ENCODE measurements around the gene SEPTIN3. TPM values are rescaled to one million over a fixed set of nuclear protein-coding genes. Genes with fewer than 3 reads are reported as not detected.
A peak's percentile ranks its signal among the peaks of the same experiment; 100 is the strongest.

Gene SEPTIN3
- total and polyA plus RNA-seq, 10 of the 15 experiments (the other 5 are each of a cell fraction or from before 2014, with no cell fraction given) = 0.05 to 3.1 (median 0.87) TPM

DNA sequence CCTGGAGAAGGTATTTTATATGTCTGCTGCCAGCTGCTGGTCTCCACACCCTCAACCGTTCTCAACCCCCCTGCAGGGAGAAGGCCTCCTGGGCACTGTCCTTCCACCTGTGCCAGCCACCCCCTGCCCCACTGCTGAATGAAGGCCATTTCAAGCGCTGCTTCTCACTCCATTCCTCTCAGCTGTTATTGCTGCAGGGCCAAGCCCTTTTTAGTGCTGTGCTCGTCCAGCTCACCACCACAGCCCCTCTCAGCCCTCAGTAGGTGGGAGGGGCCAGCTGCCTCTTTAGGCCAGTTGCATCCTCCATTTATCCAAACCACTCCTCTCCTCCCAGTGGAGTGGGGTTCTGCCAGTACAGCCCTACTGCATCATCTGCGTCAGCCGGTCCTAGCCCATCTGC, 27.6 kb downstream of the SEPTIN3 start:
- POLR2A ChIA-PET = no interaction called here
- Histone ChIP-seq H3K27me3 (replicated peaks in 1 of 2; ENCODE audit: control insufficient read depth in 2 of 2, insufficient read depth in 2 of 2, low read length in 1 of 2) (no peaks in the 10 kb centered on the region), H3K9ac (ENCODE audit: control insufficient read depth, insufficient read depth, low read length) (no peak overlapping the region), H3K27ac (ENCODE audit: control insufficient read depth, insufficient read depth) (no peak overlapping the region), H3K4me3 (no peak overlapping the region), H2AFZ (ENCODE audit: control insufficient read depth, low read depth, low read length) (no peak overlapping the region), H3K4me1 (ENCODE audit: control insufficient read depth, insufficient read depth, low read length) (peaks cover 32% of the 10 kb centered on the region), H3K4me2 (ENCODE audit: control insufficient read depth, insufficient read depth) (no peak overlapping the region), H3K9me3 (replicated peaks; ENCODE audit: control insufficient read depth, insufficient read depth, low read length) (no peaks in the 10 kb centered on the region; the same call in 1 of the 3 replicates), H3K36me3 (ENCODE audit: control insufficient read depth in 2 of 2, insufficient read depth in 2 of 2, low read length in 1 of 2) (no peaks in the 10 kb centered on the region), H4K20me1 (ENCODE audit: control insufficient read depth, insufficient read depth) (no peaks in the 10 kb centered on the region), H3K79me2 (ENCODE audit: control insufficient read depth, insufficient read depth, low read length) (peaks cover 5% of the 10 kb centered on the region)
- CTCF ChIA-PET = no interaction called here
- WGBS (ENCODE audit: insufficient coverage, insufficient replicate concordance, low lambda C conversion rate, missing lambda C conversion rate) = 95% methylated on average over 5 of the region's 5 CpGs
- no TSS peak for BruUV-seq (replicated peaks)
- SMC1A ChIA-PET (ENCODE audit: uncharacterized antibody, unreplicated experiment) = no interaction called here
- RAD21 ChIA-PET (ENCODE audit: unreplicated experiment) = no interaction called here
- no peak for DNase-seq (ENCODE audit: low read depth, low spot score)
- intact Hi-C loops (cut with micrococcal nuclease; ENCODE audit: unreplicated experiment) (no loop called here), in situ Hi-C loops (cut with MboI) (no loop called here)
- TF ChIP-seq TAF1 (IDR thresholded peaks at IDR 0.05; ENCODE audit: borderline replicate concordance, low read depth, low read length) (no peak), ZNF622 (IDR thresholded peaks at IDR 0.05) (no peak)
- ATAC-seq = no peak
- no peak for FAIRE-seq

DNA sequence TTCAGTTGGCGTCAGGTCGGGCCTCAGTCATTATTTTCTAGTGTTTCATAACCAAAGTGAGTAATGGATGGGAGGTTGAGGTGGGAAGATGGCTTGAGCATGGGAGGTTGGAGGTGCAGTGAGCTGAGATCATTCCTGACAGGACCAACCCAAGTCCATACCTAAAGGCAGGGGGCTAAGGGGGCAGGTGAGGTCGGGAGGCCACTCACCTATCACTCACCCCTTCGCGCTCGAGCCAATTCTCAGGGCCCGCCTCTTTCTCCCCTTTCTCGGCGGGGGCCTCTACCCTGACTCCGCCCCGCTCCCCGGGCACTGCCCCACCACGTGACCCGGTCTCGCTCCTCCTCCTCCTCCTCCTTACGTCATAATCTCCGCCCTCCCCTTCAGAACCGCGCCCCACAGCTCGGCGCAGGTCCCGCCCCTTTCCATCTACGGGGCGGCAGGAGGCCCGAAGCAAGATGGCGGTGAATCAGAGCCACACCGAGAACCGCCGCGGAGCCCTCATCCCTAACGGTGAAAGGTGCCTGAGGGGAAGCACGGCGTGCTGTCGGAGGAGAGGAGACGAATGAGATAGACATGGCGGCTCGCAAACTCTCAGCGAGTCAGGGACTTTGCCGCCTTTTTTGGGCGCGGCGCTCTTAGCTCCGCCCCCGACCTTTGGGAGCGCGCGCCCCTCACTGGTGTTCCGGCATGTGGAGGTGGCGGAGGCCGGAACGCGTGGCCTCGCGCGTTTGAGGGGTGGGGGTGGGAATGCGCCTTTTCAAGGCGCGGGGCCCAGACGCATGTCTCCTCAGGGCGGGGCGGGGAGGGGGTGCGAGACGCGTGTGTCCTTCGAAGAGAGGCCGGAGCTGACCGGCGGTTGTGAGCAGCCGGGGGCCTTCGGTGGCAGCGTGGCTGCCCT, 29.4 kb downstream of the SEPTIN3 start, which contains the start of gene WBP2NL:
Gene WBP2NL, plus strand, starts transcription at position 428 of the 901 bp plus-strand sequence. Its CDS starts 31 bp downstream, at position 459.
- peak within 1 kb of the TSS; percentile 88 for H3K4me2 ChIP-seq (ENCODE audit: control insufficient read depth, insufficient read depth)
- SMC1A ChIA-PET (ENCODE audit: uncharacterized antibody, unreplicated experiment) = no interaction called here
- H4K20me1 ChIP-seq (ENCODE audit: control insufficient read depth, insufficient read depth) = no peaks in the 10 kb centered on the region
- H3K27me3 ChIP-seq (replicated peaks in 1 of 2; ENCODE audit: control insufficient read depth in 2 of 2, insufficient read depth in 2 of 2, low read length in 1 of 2) = no peaks in the 10 kb centered on the region
- H3K4me1 ChIP-seq (ENCODE audit: control insufficient read depth, insufficient read depth, low read length) = peaks cover 32% of the 10 kb centered on the region
- DNase-seq (ENCODE audit: low read depth, low spot score) (peak; percentile 58), FAIRE-seq (peak; percentile 91), ATAC-seq (peak; percentile 92)
- RAD21 ChIA-PET (ENCODE audit: unreplicated experiment) = no interaction called here
- peak within 1 kb of the TSS; percentile 73 for H3K4me3 ChIP-seq
- no peaks in the 10 kb centered on the region for H3K36me3 ChIP-seq (ENCODE audit: control insufficient read depth in 2 of 2, insufficient read depth in 2 of 2, low read length in 1 of 2)
- H3K9ac ChIP-seq (ENCODE audit: control insufficient read depth, insufficient read depth, low read length) = peak within 1 kb of the TSS; percentile 67; the same call in 1 of the 2 replicates
- H2AFZ ChIP-seq (ENCODE audit: control insufficient read depth, low read depth, low read length) = peak within 1 kb of the TSS; percentile 97
- POLR2A ChIA-PET = interaction anchor here (0.6 kb wide), 2 partner anchors 48 to 66 kb away, joined by 3 to 6 read pairs; no protein-coding TSS in a partner anchor
- peak within 1 kb of the TSS; percentile 78 for H3K27ac ChIP-seq (ENCODE audit: control insufficient read depth, insufficient read depth)
- in situ Hi-C loops (cut with MboI) (no loop called here), intact Hi-C loops (cut with micrococcal nuclease; ENCODE audit: unreplicated experiment) (no loop called here)
- no peaks in the 10 kb centered on the region; the same call in 1 of the 3 replicates for H3K9me3 ChIP-seq (replicated peaks; ENCODE audit: control insufficient read depth, insufficient read depth, low read length)
- CTCF ChIA-PET = interaction anchor here (0.6 to 1.2 kb wide), 3 partner anchors 46 to 114 kb away, joined by 3 to 5 read pairs (median 3); partner anchors contain the start of gene NDUFA6
- peaks cover 5% of the 10 kb centered on the region for H3K79me2 ChIP-seq (ENCODE audit: control insufficient read depth, insufficient read depth, low read length)
- 16% methylated on average over 57 of the region's 71 CpGs for WGBS (ENCODE audit: insufficient coverage, insufficient replicate concordance, low lambda C conversion rate, missing lambda C conversion rate)
- no TSS peak for BruUV-seq (replicated peaks)
- TF ChIP-seq RFX5 (IDR thresholded peaks at IDR 0.05; ENCODE audit: low read depth, low read length) = no peak
- no peak for TF ChIP-seq RUNX3 (IDR thresholded peaks at IDR 0.05; ENCODE audit: low read length)
- TF ChIP-seq NBN (IDR thresholded peaks at IDR 0.05) = peak; percentile 36; the same call in 1 of the 2 replicates
- no peak for TF ChIP-seq ESRRA (IDR thresholded peaks at IDR 0.05; ENCODE audit: low read length)
- TF ChIP-seq SMAD1 (IDR thresholded peaks at IDR 0.05; ENCODE audit: low read depth, partially characterized antibody) = no peak
- TF ChIP-seq ZNF274 (IDR thresholded peaks at IDR 0.05; ENCODE audit: insufficient read depth, insufficient read length) = no peak
- no peak for TF ChIP-seq SPI1 (IDR thresholded peaks at IDR 0.05; ENCODE audit: borderline replicate concordance, insufficient read depth, low read depth, low read length)
- no peak for TF ChIP-seq MTA3 (IDR thresholded peaks at IDR 0.05; ENCODE audit: borderline replicate concordance, low read length)
- 0 out of 2 replicates have a peak, but pooled peaks have one; percentile 64 for TF ChIP-seq SMAD5 (IDR thresholded peaks at IDR 0.05; ENCODE audit: low read depth)
- peak; percentile 76 for TF ChIP-seq POLR2AphosphoS5 (IDR thresholded peaks at IDR 0.05; ENCODE audit: low read length)
- peak in 1 of 2 experiments; percentile 7; a peak in 1 of 3 replicates for TF ChIP-seq EGR1 (IDR thresholded peaks at IDR 0.05; ENCODE audit: borderline replicate concordance in 1 of 2, low read depth in 2 of 2, low read length in 2 of 2)
- TF ChIP-seq, protein P1, sequence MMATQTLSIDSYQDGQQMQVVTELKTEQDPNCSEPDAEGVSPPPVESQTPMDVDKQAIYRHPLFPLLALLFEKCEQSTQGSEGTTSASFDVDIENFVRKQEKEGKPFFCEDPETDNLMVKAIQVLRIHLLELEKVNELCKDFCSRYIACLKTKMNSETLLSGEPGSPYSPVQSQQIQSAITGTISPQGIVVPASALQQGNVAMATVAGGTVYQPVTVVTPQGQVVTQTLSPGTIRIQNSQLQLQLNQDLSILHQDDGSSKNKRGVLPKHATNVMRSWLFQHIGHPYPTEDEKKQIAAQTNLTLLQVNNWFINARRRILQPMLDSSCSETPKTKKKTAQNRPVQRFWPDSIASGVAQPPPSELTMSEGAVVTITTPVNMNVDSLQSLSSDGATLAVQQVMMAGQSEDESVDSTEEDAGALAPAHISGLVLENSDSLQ (IDR thresholded peaks at IDR 0.05) = peak; percentile 67
- no peak for TF ChIP-seq PAX8 (IDR thresholded peaks at IDR 0.05)

Data from GM12878 (cell line).